ENCODE data around the gene ZNF592. TPM values are rescaled to one million over a fixed set of nuclear protein-coding genes. Genes with fewer than 3 reads are reported as not detected.

Gene ZNF592
- total and polyA plus RNA-seq, 2 donors (not counting 3 experiments of a cell fraction or from before 2014, with no cell fraction given) = 12.3 to 21.1 TPM

GRCh38 chr15:84775867-84776449, 27.6 kb downstream of the ZNF592 start:
- Histone ChIP-seq H3K9me3 (replicated peaks; ENCODE audit: control insufficient read depth, insufficient read depth, low read length) (no peaks in the 10 kb centered on the region), H3K9me1 (replicated peaks; ENCODE audit: control insufficient read depth, extremely low read depth, insufficient read depth, low read length) (no peaks in the 10 kb centered on the region), H3K4me3 (replicated peaks in 1 of 3; ENCODE audit: insufficient read depth in 1 of 3, low read depth in 1 of 3, low read length in 3 of 3) (no peak overlapping the region), H3K27ac (ENCODE audit: insufficient read depth, low read depth, low read length) (no peak overlapping the region), H3K27me3 (ENCODE audit: control insufficient read depth in 2 of 2, insufficient read depth in 2 of 2, low read length in 2 of 2) (no peaks in the 10 kb centered on the region), H3K9ac (replicated peaks; ENCODE audit: extremely low read depth, insufficient read depth, low read length) (no peak overlapping the region), H2AFZ (ENCODE audit: low read depth, low read length) (no peak overlapping the region), H3K79me2 (ENCODE audit: control insufficient read depth, insufficient read depth, low read length) (peaks cover 40% of the 10 kb centered on the region), H3K4me1 (ENCODE audit: control insufficient read depth, extremely low read depth, insufficient read depth, low read length) (peaks cover 19% of the 10 kb centered on the region), H3K4me2 (ENCODE audit: insufficient read depth, low read length) (no peak overlapping the region), H4K20me1 (replicated peaks; ENCODE audit: control insufficient read depth, extremely low read depth, insufficient read depth, low read length) (no peaks in the 10 kb centered on the region), H3K36me3 (ENCODE audit: control insufficient read depth in 2 of 2, extremely low read depth in 1 of 2, insufficient read depth in 2 of 2, low read length in 2 of 2) (peaks cover 0 to 4% of the 10 kb centered on the region in 2 experiments)
- dilution Hi-C loops (cut with MboI; ENCODE audit: extremely low pct_ligation_motif_present, low sequenced_read_pairs) (no loop called here), intact Hi-C loops (cut with micrococcal nuclease) (no loop called here)
- FAIRE-seq (no peak), DNase-seq (ENCODE audit: low read depth, low spot score) (no peak)
- ChIA-PET POLR2A (no interaction called here), CTCF (no interaction called here)
- no peak for TF ChIP-seq POLR2AphosphoS5 (IDR thresholded peaks at IDR 0.05; ENCODE audit: insufficient read depth, low read depth, low read length)
- no peak for TF ChIP-seq EZH2 (IDR thresholded peaks at IDR 0.05; ENCODE audit: borderline replicate concordance, low read depth, low read length, severe bottlenecking)
- no peak for TF ChIP-seq CTCF (IDR thresholded peaks at IDR 0.05; ENCODE audit: extremely low read depth in 1 of 2, insufficient read depth in 1 of 2, low read depth in 1 of 2, low read length in 2 of 2)
- no TSS peak for BruUV-seq (replicated peaks)

- Histone ChIP-seq H3K27me3 (ENCODE audit: control insufficient read depth in 2 of 2, insufficient read depth in 2 of 2, low read length in 2 of 2) (no peaks in the 10 kb centered on the region), H3K27ac (ENCODE audit: insufficient read depth, low read depth, low read length) (no peak overlapping the region), H3K9me3 (replicated peaks; ENCODE audit: control insufficient read depth, insufficient read depth, low read length) (no peaks in the 10 kb centered on the region), H3K4me3 (replicated peaks in 1 of 3; ENCODE audit: insufficient read depth in 1 of 3, low read depth in 1 of 3, low read length in 3 of 3) (no peak overlapping the region), H3K9me1 (replicated peaks; ENCODE audit: control insufficient read depth, extremely low read depth, insufficient read depth, low read length) (no peaks in the 10 kb centered on the region), H3K9ac (replicated peaks; ENCODE audit: extremely low read depth, insufficient read depth, low read length) (no peak overlapping the region), H3K79me2 (ENCODE audit: control insufficient read depth, insufficient read depth, low read length) (peaks cover 39% of the 10 kb centered on the region), H3K4me2 (ENCODE audit: insufficient read depth, low read length) (no peak overlapping the region), H2AFZ (ENCODE audit: low read depth, low read length) (no peak overlapping the region), H3K36me3 (ENCODE audit: control insufficient read depth in 2 of 2, extremely low read depth in 1 of 2, insufficient read depth in 2 of 2, low read length in 2 of 2) (peaks cover 7 to 12% of the 10 kb centered on the region in 2 experiments), H4K20me1 (replicated peaks; ENCODE audit: control insufficient read depth, extremely low read depth, insufficient read depth, low read length) (no peaks in the 10 kb centered on the region), H3K4me1 (ENCODE audit: control insufficient read depth, extremely low read depth, insufficient read depth, low read length) (no peaks in the 10 kb centered on the region)
- POLR2A ChIA-PET = no interaction called here
- no peak for FAIRE-seq
- CTCF ChIA-PET = interaction anchor here (0.7 kb wide), 1 partner anchor 149 kb away, joined by 4 read pairs; no protein-coding TSS in a partner anchor
- no TSS peak for BruUV-seq (replicated peaks)
- intact Hi-C loops (cut with micrococcal nuclease) = no loop called here
- TF ChIP-seq GATA2 (IDR thresholded peaks at IDR 0.05; ENCODE audit: insufficient read depth, insufficient read length, low read depth, low read length) (no peak), MYC (IDR thresholded peaks at IDR 0.05; ENCODE audit: low read depth, low read length) (no peak), POLR2A (IDR thresholded peaks at IDR 0.05; ENCODE audit: low read depth, low read length) (no peak), MAX (IDR thresholded peaks at IDR 0.05; ENCODE audit: insufficient read depth, insufficient read length) (no peak), JUN (IDR thresholded peaks at IDR 0.05; ENCODE audit: borderline replicate concordance, insufficient read depth, insufficient read length, low read depth) (no peak), CTCF (IDR thresholded peaks at IDR 0.05; ENCODE audit: extremely low read depth in 1 of 2, insufficient read depth in 1 of 2, low read depth in 1 of 2, low read length in 2 of 2) (no peak), FOS (IDR thresholded peaks at IDR 0.05; ENCODE audit: borderline replicate concordance, insufficient read depth, low read length) (no peak), POLR2AphosphoS5 (IDR thresholded peaks at IDR 0.05; ENCODE audit: insufficient read depth, low read depth, low read length) (no peak)
- dilution Hi-C loops (cut with MboI; ENCODE audit: extremely low pct_ligation_motif_present, low sequenced_read_pairs) = no loop called here
- no peak for DNase-seq (ENCODE audit: low read depth, low spot score)
These were observed 29.8 kb downstream of the ZNF592 start for GRCh38 chr15:84778194-84778593.
